ENCODE results near the gene ALX3.

GRCh38 chr1:110049801-110050601 is 20.5 kb downstream of the ALX3 start:
- TF ChIP-seq PRDM6 (tag by site-specific recombination; IDR thresholded peaks at IDR 0.05) (no peak), ZNF37A (tag by site-specific recombination; IDR thresholded peaks at IDR 0.05) (no peak), BCL11A (tag by site-specific recombination; IDR thresholded peaks at IDR 0.05; ENCODE audit: low read depth) (no peak), CTCF (tag by site-specific recombination; IDR thresholded peaks at IDR 0.05) (no peak), PATZ1 (tag by site-specific recombination; IDR thresholded peaks at IDR 0.05) (no peak), ZNF274 (IDR thresholded peaks at IDR 0.05; ENCODE audit: low read length) (no peak), ZNF274 (tag by site-specific recombination; IDR thresholded peaks at IDR 0.05; ENCODE audit: borderline replicate concordance) (no peak), ZNF292 (tag by site-specific recombination; IDR thresholded peaks at IDR 0.05; ENCODE audit: borderline replicate concordance, low read depth) (no peak), ZBTB26 (tag by site-specific recombination; optimal IDR thresholded peaks at IDR 0.05) (no peak), REST (tag by site-specific recombination; IDR thresholded peaks at IDR 0.05) (no peak)
